Stimulated activated CD4-positive, alpha-beta T cell treated with anti-CD3 and anti-CD28 coated beads, TNF-alpha, amount 100 ng/mL, for 1 hour (primary cell): ENCODE results near the gene TCEAL9.
"Not testable (repeated sequence)": the region's sequence is repeated elsewhere in the genome, so short reads cannot be mapped to it uniquely, and the experiment has no call there.

ENCODE experiments used
- DNase-seq, 3 donors: peaks; one replicate each; pipeline ENCODE4 v3.0.0-alpha.2; 2020; ENCODE audit warnings: low read depth in 3 of 3, low spot score in 1 of 3

Gene TCEAL9

GRCh38 chrX:103356130-103356798 is at the start of gene TCEAL9:
TSS of gene TCEAL9 (plus strand) at chrX:103356506. CDS start at chrX:103357685, 1,179 bp downstream.
- peak in 1 of 3 donors; percentile 0 for DNase-seq

DNA sequence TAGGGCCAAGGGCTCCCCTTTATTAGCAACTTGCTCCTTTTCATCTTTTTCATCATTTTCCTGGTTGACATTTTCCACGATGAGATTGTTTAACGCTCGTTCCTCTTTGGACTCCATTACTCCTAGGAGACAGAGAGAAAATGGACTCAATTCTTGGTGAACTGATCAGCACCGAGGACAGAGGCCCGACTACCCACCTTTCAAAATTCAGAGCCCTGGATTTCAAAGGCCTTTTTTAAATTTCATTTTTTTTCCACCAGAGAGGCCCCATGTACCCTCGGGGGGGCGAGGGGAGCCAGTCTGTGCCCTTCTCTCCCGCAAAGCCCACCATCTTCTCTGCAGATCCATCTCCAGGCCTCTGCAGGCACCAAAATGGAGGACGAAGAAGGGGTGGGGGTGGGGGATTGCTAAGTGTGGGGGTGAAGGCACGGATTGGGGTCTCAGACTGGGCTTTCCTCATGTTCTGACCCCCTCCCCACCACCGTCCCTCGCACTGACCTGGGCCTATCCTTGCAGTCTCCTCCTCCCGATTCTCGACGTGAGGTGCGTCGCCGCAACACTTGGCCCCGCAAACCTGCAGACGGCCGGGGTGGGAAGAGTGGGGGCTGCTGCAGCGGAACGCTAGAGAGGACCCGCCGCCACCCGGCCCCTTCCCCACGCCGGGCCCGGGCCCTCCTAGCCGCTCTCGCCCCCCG is 46.3 kb upstream of the TCEAL9 start:
- no peak for DNase-seq

- peak; percentile 57 to 75 (median 67) for DNase-seq
These were observed 45.5 kb upstream of the TCEAL9 start, which contains the start of gene BEX2 for GRCh38 chrX:103310555-103311398. TSS of gene BEX2 (minus strand) at chrX:103310990. CDS start at chrX:103309976, 1,014 bp downstream.

- no peak for DNase-seq
These were observed 44.9 kb upstream of the TCEAL9 start for GRCh38 chrX:103311399-103311780.

- no peak for DNase-seq
These were observed 26.3 kb upstream of the TCEAL9 start, which contains the start of gene TCEAL7 for GRCh38 chrX:103329991-103330390. TSS of gene TCEAL7 (plus strand) at chrX:103330239. CDS start at chrX:103331404, 1,165 bp downstream.

GRCh38 chrX:103330681-103331288 is 25.5 kb upstream of the TCEAL9 start:
- no peak for DNase-seq

DNA sequence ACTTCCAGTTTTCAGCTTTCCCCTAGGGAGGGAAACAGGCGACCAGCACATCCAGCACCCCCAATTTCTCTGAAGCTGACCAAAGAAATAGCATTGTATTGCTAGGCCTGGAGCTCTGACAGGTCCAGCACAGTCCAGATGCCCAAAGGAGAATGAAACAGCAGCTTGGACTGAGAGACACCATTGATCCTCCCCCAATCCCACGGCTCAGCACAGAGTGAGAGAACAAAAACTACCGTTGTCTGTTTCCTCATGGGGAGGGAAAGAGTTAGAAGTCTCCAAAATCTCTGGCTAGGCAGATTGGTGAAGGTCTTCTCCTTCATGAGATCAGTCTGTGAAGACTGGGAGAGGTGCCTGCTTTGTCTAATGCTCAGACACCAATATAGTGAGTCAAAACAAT is 17.6 kb upstream of the TCEAL9 start:
- DNase-seq: no peak

- peak in 1 of 3 donors; percentile 0 for DNase-seq
These were observed 13.2 kb upstream of the TCEAL9 start for GRCh38 chrX:103343105-103343504.

DNA sequence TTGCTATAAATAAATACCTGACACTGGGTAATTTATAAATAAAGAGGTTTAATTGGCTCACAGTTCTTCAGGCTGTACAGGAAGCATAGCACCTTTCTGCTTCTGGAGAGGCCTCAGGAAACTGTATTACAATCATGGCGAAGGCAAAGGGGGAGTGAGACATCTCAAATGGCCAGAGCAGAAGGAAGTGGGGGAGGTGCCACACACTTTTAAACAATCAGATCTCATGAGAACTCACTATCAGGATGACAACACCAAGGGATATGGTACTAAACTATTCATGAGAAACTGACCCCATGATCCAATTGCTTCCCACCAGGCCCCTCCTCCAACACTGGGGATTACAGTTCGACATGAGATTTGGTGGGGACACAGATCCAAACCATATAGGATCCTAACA is 11.7 kb upstream of the TCEAL9 start:
- no peak for DNase-seq

DNA sequence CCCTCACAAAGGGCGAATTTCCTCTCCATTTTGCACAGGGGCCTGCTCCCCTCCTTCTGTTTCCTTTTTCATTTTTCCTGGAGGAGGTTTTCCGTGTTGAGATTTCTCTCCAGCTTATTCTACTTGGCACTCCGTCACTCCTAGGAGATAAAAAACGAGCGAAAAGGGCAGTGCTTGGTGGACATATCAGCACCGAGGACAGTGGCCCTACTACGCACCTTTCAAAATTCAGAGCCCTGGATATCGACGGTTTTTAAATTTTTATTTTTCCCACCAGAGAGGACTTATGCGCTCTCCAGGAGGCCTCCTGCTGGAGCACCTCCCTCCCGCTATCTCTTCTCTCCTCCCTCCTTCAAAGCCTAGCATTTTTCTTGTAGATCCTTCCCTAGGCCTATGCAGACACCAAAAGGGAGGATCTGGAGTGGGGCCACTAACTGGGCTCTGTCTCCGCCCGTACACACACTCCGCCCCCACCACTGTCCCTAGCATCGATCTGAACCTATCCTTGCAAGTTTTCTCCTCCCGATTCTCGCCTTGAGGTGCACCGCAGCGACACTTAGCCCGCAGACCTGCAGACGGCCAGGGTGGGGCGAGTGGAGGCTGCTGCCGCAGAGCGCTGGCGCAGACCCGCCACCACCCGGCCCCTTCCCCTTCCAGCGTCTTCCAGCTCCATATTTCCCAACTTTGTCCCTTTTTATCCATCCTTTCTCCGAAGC is 8.5 kb upstream of the TCEAL9 start:
- no peak for DNase-seq

- DNase-seq: no peak
These were observed 552 bp downstream of the TCEAL9 start for GRCh38 chrX:103356858-103357257.

DNA sequence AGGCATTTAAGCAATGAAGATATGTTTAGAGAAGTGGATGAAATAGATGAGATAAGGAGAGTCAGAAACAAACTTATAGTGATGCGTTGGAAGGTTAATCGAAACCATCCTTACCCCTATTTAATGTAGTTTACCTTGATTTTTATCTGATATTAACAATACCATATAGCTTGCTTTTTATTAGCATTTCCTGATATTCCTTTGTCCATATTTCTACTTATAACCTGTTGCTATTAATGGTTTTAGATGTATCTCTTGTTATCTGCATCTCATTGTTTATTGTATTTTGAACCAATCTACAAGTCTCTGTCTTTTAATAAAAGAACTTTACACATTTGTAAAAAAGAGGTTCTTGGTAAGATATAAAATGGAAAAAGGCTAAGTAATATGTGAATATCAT is 1.6 kb downstream of the TCEAL9 start:
- no peak for DNase-seq

DNA sequence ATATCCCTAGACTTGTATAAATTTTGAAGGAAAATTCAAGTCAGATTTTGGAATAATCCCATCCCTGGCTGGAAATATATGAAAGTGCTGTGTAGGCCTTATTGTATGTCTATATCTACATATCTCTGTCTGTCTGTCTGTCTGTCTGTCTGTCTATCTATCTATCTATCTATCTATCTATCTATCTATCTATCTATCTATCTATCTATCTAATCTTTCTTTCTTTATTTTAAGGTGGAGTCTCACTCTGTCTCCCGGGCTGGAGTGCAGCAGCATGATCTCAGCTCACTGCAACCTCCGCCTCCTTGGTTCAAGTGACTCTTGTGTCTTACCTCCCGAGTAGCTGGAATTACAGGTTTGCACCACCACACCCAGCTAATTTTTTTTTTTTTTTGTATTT is 3.3 kb downstream of the TCEAL9 start:
- DNase-seq: not testable (repeated sequence)

- no peak for DNase-seq
These were observed 3.8 kb downstream of the TCEAL9 start for GRCh38 chrX:103360092-103360491.

DNA sequence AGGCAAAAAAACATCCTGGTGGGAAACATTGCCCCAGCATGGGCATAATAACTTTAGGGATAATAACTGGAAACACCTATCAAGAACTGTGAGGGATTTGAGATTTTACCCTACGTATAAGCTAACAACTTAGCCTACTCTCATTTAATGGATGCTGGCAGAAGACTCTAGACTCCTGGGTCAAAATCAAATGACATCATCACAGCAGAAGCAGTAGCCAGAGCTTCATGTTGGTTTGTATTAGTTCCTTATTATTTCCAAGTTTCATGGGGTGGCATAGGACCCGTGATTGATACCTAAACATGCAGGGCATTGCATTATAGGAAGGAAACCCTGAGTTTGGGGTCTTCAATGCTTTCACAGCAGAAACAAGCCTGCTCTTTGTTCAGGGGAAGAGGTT is 4.6 kb downstream of the TCEAL9 start:
- no peak for DNase-seq

DNA sequence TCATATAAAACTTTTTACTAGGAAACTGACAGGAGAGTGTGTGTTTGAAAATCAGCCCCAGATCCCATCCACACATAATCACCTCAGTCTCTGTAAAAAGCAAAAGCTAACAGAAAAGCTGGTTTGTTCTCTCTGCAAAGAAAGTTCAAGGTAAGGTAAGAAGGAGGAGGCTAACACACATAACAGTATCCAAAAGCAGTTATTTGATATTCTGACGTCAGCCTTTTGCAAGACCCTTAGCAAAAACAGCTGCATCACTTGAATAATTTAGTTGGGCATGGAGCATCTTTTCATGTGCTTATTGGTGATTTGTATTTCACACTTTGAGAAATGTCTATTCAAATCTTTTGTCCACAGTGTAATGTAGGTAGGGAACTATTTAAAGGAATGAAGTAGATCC is 5.5 kb downstream of the TCEAL9 start:
- DNase-seq: no peak

GRCh38 chrX:103362474-103362873 is 6.2 kb downstream of the TCEAL9 start:
- no peak for DNase-seq

GRCh38 chrX:103363046-103363445 is 6.7 kb downstream of the TCEAL9 start:
- no peak for DNase-seq

GRCh38 chrX:103367502-103367901 is 11.2 kb downstream of the TCEAL9 start:
- DNase-seq: no peak

DNA sequence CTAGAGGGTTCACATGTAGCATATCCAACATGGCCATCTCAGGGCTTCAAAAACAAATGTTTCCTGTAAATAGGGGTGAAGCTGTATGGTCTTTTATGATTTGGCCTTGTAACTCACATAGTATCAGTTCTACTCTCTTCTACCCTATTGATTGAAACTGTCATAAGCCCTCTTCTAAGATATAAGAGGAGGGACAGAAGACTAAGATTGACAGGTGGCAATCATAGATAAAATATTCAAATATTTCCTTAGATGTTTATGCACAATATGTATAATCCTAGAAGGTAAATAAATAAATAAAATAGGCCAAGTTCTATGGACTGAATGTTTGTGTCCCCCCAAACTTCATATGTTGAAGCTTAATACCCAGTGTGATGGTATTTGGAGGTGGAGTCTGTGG is 13.2 kb downstream of the TCEAL9 start:
- DNase-seq: no peak

- no peak for DNase-seq
These were observed 16.6 kb downstream of the TCEAL9 start for GRCh38 chrX:103372886-103373285.
